ENCODE measurements around the gene TWNK. TPM values are rescaled to one million over a fixed set of nuclear protein-coding genes. Genes with fewer than 3 reads are reported as not detected.
"Not testable (repeated sequence)": the region's sequence is repeated elsewhere in the genome, so short reads cannot be mapped to it uniquely, and the experiment has no call there.

Gene TWNK
- total RNA-seq, 1 donor from 2014 or later = 7.3 TPM

- intact Hi-C loops (cut with micrococcal nuclease) = no loop called here
- no peak for TF ChIP-seq CTCF (IDR thresholded peaks at IDR 0.05; ENCODE audit: borderline replicate concordance)
- Histone ChIP-seq H3K4me1 (peaks cover 40% of the 10 kb centered on the region), H3K9me3 (replicated peaks) (no peaks in the 10 kb centered on the region), H3K36me3 (peaks cover 12% of the 10 kb centered on the region), H3K27ac (replicated peaks) (peak overlapping the region; percentile 97), H3K4me3 (peak overlapping the region; percentile 94), H3K27me3 (ENCODE audit: low read depth) (peaks cover 3% of the 10 kb centered on the region)
- no peak for DNase-seq
These were observed 43.3 kb downstream of the TWNK start for GRCh38 chr10:101030496-101031127.

- intact Hi-C loops (cut with micrococcal nuclease) = no loop called here
These were observed 43.9 kb downstream of the TWNK start, which contains the start of the genes PDZD7 and SFXN3 for GRCh38 chr10:101031128-101031795. Gene PDZD7, minus strand, starts transcription at chr10:101031129. Its CDS starts 910 bp downstream, at chr10:101030219. Gene SFXN3, plus strand, starts transcription at chr10:101031234. Its CDS starts 3,461 bp downstream, at chr10:101034695.

GRCh38 chr10:101031796-101032636, 44.7 kb downstream of the TWNK start:
- peak; percentile 87 for DNase-seq
- Histone ChIP-seq H3K4me1 (peaks cover 40% of the 10 kb centered on the region), H3K4me3 (peak overlapping the region; percentile 94), H3K36me3 (peaks cover 26% of the 10 kb centered on the region), H3K9me3 (replicated peaks) (no peaks in the 10 kb centered on the region), H3K27me3 (ENCODE audit: low read depth) (peaks cover 3% of the 10 kb centered on the region), H3K27ac (replicated peaks) (peak overlapping the region; percentile 97)
- intact Hi-C loops (cut with micrococcal nuclease) = no loop called here
- no peak for TF ChIP-seq CTCF (IDR thresholded peaks at IDR 0.05; ENCODE audit: borderline replicate concordance)

More at GRCh38 chr10:101031128-101031795, 43.9 kb downstream of the TWNK start, which contains the start of the genes PDZD7 and SFXN3:
- DNase-seq = peak; percentile 99
- Histone ChIP-seq H3K4me3 (peak within 1 kb of the TSS; percentile 94), H3K36me3 (peaks cover 18% of the 10 kb centered on the region), H3K9me3 (replicated peaks) (no peaks in the 10 kb centered on the region), H3K27ac (replicated peaks) (peak within 1 kb of the TSS; percentile 97), H3K4me1 (peaks cover 40% of the 10 kb centered on the region), H3K27me3 (ENCODE audit: low read depth) (peaks cover 3% of the 10 kb centered on the region)
- TF ChIP-seq CTCF (IDR thresholded peaks at IDR 0.05; ENCODE audit: borderline replicate concordance) = no peak

GRCh38 chr10:101032637-101033224, 45.4 kb downstream of the TWNK start:
- TF ChIP-seq CTCF (IDR thresholded peaks at IDR 0.05; ENCODE audit: borderline replicate concordance) = no peak
- Histone ChIP-seq H3K36me3 (peaks cover 33% of the 10 kb centered on the region), H3K4me3 (peak overlapping the region; percentile 94), H3K4me1 (peaks cover 40% of the 10 kb centered on the region), H3K27me3 (ENCODE audit: low read depth) (peaks cover 3% of the 10 kb centered on the region), H3K27ac (replicated peaks) (peak overlapping the region; percentile 97), H3K9me3 (replicated peaks) (no peaks in the 10 kb centered on the region)
- intact Hi-C loops (cut with micrococcal nuclease) = no loop called here
- peak; percentile 57 for DNase-seq

- H3K36me3 ChIP-seq = peaks cover 38% of the 10 kb centered on the region
- H3K27ac ChIP-seq (replicated peaks) = peak overlapping the region; percentile 97
- no peak for DNase-seq
- H3K4me3 ChIP-seq = peak overlapping the region; percentile 94
- H3K4me1 ChIP-seq = peaks cover 40% of the 10 kb centered on the region
- TF ChIP-seq CTCF (IDR thresholded peaks at IDR 0.05; ENCODE audit: borderline replicate concordance) = no peak
- no peaks in the 10 kb centered on the region for H3K27me3 ChIP-seq (ENCODE audit: low read depth)
- intact Hi-C loops (cut with micrococcal nuclease) = no loop called here
- H3K9me3 ChIP-seq (replicated peaks) = no peaks in the 10 kb centered on the region
These were observed 45.9 kb downstream of the TWNK start for GRCh38 chr10:101033276-101033675.

- H3K4me1 ChIP-seq = peaks cover 40% of the 10 kb centered on the region
- H3K27me3 ChIP-seq (ENCODE audit: low read depth); DNase-seq; H3K4me3 ChIP-seq; intact Hi-C loops (cut with micrococcal nuclease); H3K9me3 ChIP-seq (replicated peaks); H3K27ac ChIP-seq (replicated peaks): not testable (repeated sequence)
- peaks cover 50% of the 10 kb centered on the region for H3K36me3 ChIP-seq
These were observed 47.1 kb downstream of the TWNK start for GRCh38 chr10:101034404-101034803.

Data from left ventricle myocardium inferior (tissue), 1 donor.